Gastroesophageal sphincter (tissue), 3 donors: Measurements from ENCODE around the gene C3orf52.

Experiments used
- CTCF ChIP-seq, 4 experiments: fragments of 200-600 bp in 2 of 4; fragments of 450-650 bp in 2 of 4; sonication (generic) in 1 of 4; IDR thresholded peaks; one replicate each; pipeline ENCODE4 v1.5.1; 2017 to 2019; ENCODE audit warnings: antibody characterized with exemption in 4 of 4, mild to moderate bottlenecking in 2 of 4, moderate library complexity in 2 of 4
- EP300 ChIP-seq: sonication (generic); formaldehyde crosslinking; IDR thresholded peaks from one replicate; pipeline ENCODE4 v1.6.1; 2017; ENCODE audit warnings: antibody characterized with exemption, mild to moderate bottlenecking
- POLR2A ChIP-seq, 2 donors: fragments of 450-650 bp; IDR thresholded peaks; one replicate each; pipeline ENCODE4 v1.6.1; 2017; ENCODE audit warnings: antibody characterized with exemption in 2 of 2, mild to moderate bottlenecking in 2 of 2, moderate library complexity in 1 of 2
- POLR2AphosphoS5 ChIP-seq: sonication (generic); formaldehyde crosslinking; IDR thresholded peaks from one replicate; pipeline ENCODE4 v1.6.1; 2017; ENCODE audit warnings: antibody characterized with exemption

GRCh38 chr3:112136959-112137693 is 50.9 kb downstream of the C3orf52 start:
- TF ChIP-seq CTCF (IDR thresholded peaks at IDR 0.05), result no peak
- TF ChIP-seq POLR2AphosphoS5, result no peak
- TF ChIP-seq EP300, result no peak
- no peak for TF ChIP-seq POLR2A (IDR thresholded peaks at IDR 0.05)
